Measurements from ENCODE around the gene COL9A3.

Gene COL9A3

GRCh38 chr20:62770916-62771315 lies 45.9 kb upstream of the COL9A3 start:
- Histone ChIP-seq H3K27ac (no peak overlapping the region), H3K27me3 (ENCODE audit: insufficient read depth, low read depth, severe bottlenecking) (no peaks in the 10 kb centered on the region), H3K4me3 (ENCODE audit: low read depth, low read length) (no peak overlapping the region), H3K9me3 (ENCODE audit: severe bottlenecking) (no peaks in the 10 kb centered on the region), H3K36me3 (no peaks in the 10 kb centered on the region)
- TF ChIP-seq CTCF (IDR thresholded peaks at IDR 0.05; ENCODE audit: low read depth, low read length): no peak
- no peak for DNase-seq

GRCh38 chr20:62771396-62772102 lies 45.3 kb upstream of the COL9A3 start:
- H3K27ac ChIP-seq: no peak overlapping the region
- H3K27me3 ChIP-seq (ENCODE audit: insufficient read depth, low read depth, severe bottlenecking): no peaks in the 10 kb centered on the region

GRCh38 chr20:62772103-62772611 lies 44.7 kb upstream of the COL9A3 start:
- DNase-seq: no peak
- TF ChIP-seq CTCF (IDR thresholded peaks at IDR 0.05; ENCODE audit: low read depth, low read length): no peak
- H3K27me3 ChIP-seq (ENCODE audit: insufficient read depth, low read depth, severe bottlenecking): no peaks in the 10 kb centered on the region
- no peaks in the 10 kb centered on the region for H3K36me3 ChIP-seq
- peak overlapping the region; percentile 93 for H3K27ac ChIP-seq
- H3K4me3 ChIP-seq (ENCODE audit: low read depth, low read length): no peak overlapping the region
- no peaks in the 10 kb centered on the region for H3K9me3 ChIP-seq (ENCODE audit: severe bottlenecking)

More at GRCh38 chr20:62771396-62772102, 45.3 kb upstream of the COL9A3 start:
- H3K36me3 ChIP-seq: no peaks in the 10 kb centered on the region
- no peak for DNase-seq
- no peaks in the 10 kb centered on the region for H3K9me3 ChIP-seq (ENCODE audit: severe bottlenecking)
- H3K4me3 ChIP-seq (ENCODE audit: low read depth, low read length): no peak overlapping the region
- TF ChIP-seq CTCF (IDR thresholded peaks at IDR 0.05; ENCODE audit: low read depth, low read length): no peak

GRCh38 chr20:62772619-62772989 lies 44.2 kb upstream of the COL9A3 start:
- no peak for TF ChIP-seq CTCF (IDR thresholded peaks at IDR 0.05; ENCODE audit: low read depth, low read length)
- H3K27ac ChIP-seq: peak overlapping the region; percentile 93
- DNase-seq: no peak
- no peaks in the 10 kb centered on the region for H3K36me3 ChIP-seq
- no peaks in the 10 kb centered on the region for H3K9me3 ChIP-seq (ENCODE audit: severe bottlenecking)
- no peaks in the 10 kb centered on the region for H3K27me3 ChIP-seq (ENCODE audit: insufficient read depth, low read depth, severe bottlenecking)
- H3K4me3 ChIP-seq (ENCODE audit: low read depth, low read length): no peak overlapping the region

- no peaks in the 10 kb centered on the region for H3K9me3 ChIP-seq (ENCODE audit: severe bottlenecking)
- H3K27me3 ChIP-seq (ENCODE audit: insufficient read depth, low read depth, severe bottlenecking): no peaks in the 10 kb centered on the region
- H3K36me3 ChIP-seq: no peaks in the 10 kb centered on the region
- DNase-seq: peak; percentile 40
- peak overlapping the region; percentile 93 for H3K27ac ChIP-seq
- TF ChIP-seq CTCF (IDR thresholded peaks at IDR 0.05; ENCODE audit: low read depth, low read length): no peak
- no peak overlapping the region for H3K4me3 ChIP-seq (ENCODE audit: low read depth, low read length)
Observed at GRCh38 chr20:62772990-62773844, 43.6 kb upstream of the COL9A3 start.
